Measurements from ENCODE around the gene LRRC56.

The LRRC56 gene

GRCh38 chr11:521177-521688 is 16.1 kb upstream of the LRRC56 start:
- no peak for ATAC-seq

- no peak for ATAC-seq
These were observed 11.1 kb upstream of the LRRC56 start for GRCh38 chr11:526192-526591.

- ATAC-seq = no peak
These were observed 9.0 kb upstream of the LRRC56 start for GRCh38 chr11:528166-528814.

GRCh38 chr11:528815-529727 is 8.3 kb upstream of the LRRC56 start:
- no peak for ATAC-seq

- ATAC-seq = no peak
These were observed 7.5 kb upstream of the LRRC56 start for GRCh38 chr11:529728-530411.

- ATAC-seq = no peak
These were observed 6.1 kb upstream of the LRRC56 start for GRCh38 chr11:530960-531831.

GRCh38 chr11:531919-532526 is 5.3 kb upstream of the LRRC56 start:
- ATAC-seq = no peak

GRCh38 chr11:532527-532985 is 4.8 kb upstream of the LRRC56 start:
- no peak for ATAC-seq

- ATAC-seq = no peak
These were observed 4.2 kb upstream of the LRRC56 start for GRCh38 chr11:532986-533585.

- no peak for ATAC-seq
These were observed 3.5 kb upstream of the LRRC56 start for GRCh38 chr11:533586-534395.

- no peak for ATAC-seq
These were observed 2.7 kb upstream of the LRRC56 start for GRCh38 chr11:534396-535209.

- ATAC-seq = peak; percentile 11 to 20
These were observed 2.2 kb upstream of the LRRC56 start for GRCh38 chr11:535210-535518.

- peak; percentile 88 to 89 for ATAC-seq
These were observed 1.5 kb upstream of the LRRC56 start, which contains the start of gene HRAS for GRCh38 chr11:535519-536454. HRAS (minus strand) TSS chr11:535576.

- ATAC-seq = no peak
These were observed 499 bp downstream of the LRRC56 start for GRCh38 chr11:537622-538430.

- no peak for ATAC-seq
These were observed 1.2 kb downstream of the LRRC56 start for GRCh38 chr11:538431-539051.

GRCh38 chr11:539971-540481 is 2.7 kb downstream of the LRRC56 start:
- no peak for ATAC-seq
